IMR-90 (cell line): Measurements from ENCODE around the gene CIBAR2. TPM values are rescaled to one million over a fixed set of nuclear protein-coding genes. Genes with fewer than 3 reads are reported as not detected.

Source experiments
- ATAC-seq: fragments of 200-7000 bp; cut with Tn5 transposase; 2 replicates; pipeline ENCODE4 v1.9.1; 2020; ENCODE audit warnings: low read depth, mild to moderate bottlenecking, moderate library complexity
- BruUV-seq: library from RNA; stranded (reverse); fragments of 400-500 nt; replicated peaks from 2 replicates; lab custom pipeline; 2021; lab: Mats Ljungman, UMichigan
- CTCF ChIA-PET: fragments of 300-600 bp; formaldehyde crosslinking; extraction: SDS; loops from one replicate; lab custom pipeline; 2021; ENCODE audit warnings: antibody characterized with exemption; lab: Yijun Ruan, JAX
- POLR2A ChIA-PET: fragments of 300-600 bp; sonication (Branson Sonifier 250); formaldehyde crosslinking; loops from one replicate; lab custom pipeline; 2022; ENCODE audit warnings: antibody characterized with exemption; ENCODE audit not compliant: unreplicated experiment; lab: Charles Lee
- DNase-seq: peaks from one replicate; pipeline ENCODE4 v3.0.0; 2013
- H2AFZ ChIP-seq: replicated peaks from 2 replicates; pipeline ENCODE3; 2013; ENCODE audit warnings: low read length, mild to moderate bottlenecking; ENCODE audit not compliant: poor library complexity
- H2AK5ac ChIP-seq: 2 replicates; pipeline ENCODE4 v1.6.1; 2013; ENCODE audit warnings: low read depth, low read length, inconsistent platforms
- H2AK9ac ChIP-seq: replicated peaks from 2 replicates; pipeline ENCODE3; 2013; ENCODE audit warnings: mild to moderate bottlenecking, low read depth, low read length, moderate library complexity; ENCODE audit not compliant: poor library complexity
- H2BK120ac ChIP-seq: 2 replicates; pipeline ENCODE4 v1.6.1; 2013; ENCODE audit warnings: low read depth, low read length, inconsistent platforms
- H2BK15ac ChIP-seq: 3 replicates; pipeline ENCODE4 v1.6.1; 2013; ENCODE audit warnings: low read depth, low read length, inconsistent platforms
- H2BK20ac ChIP-seq: 2 replicates; pipeline ENCODE4 v1.6.1; 2013; ENCODE audit warnings: low read depth, mild to moderate bottlenecking, inconsistent platforms, low read length, moderate library complexity
- H2BK5ac ChIP-seq: 2 replicates; pipeline ENCODE4 v1.6.1; 2013; ENCODE audit warnings: mild to moderate bottlenecking, low read depth, low read length, inconsistent platforms; ENCODE audit not compliant: poor library complexity, severe bottlenecking
- H3K14ac ChIP-seq: replicated peaks from 2 replicates; pipeline ENCODE4 v1.6.1; 2013; ENCODE audit warnings: low read depth, low read length, inconsistent platforms
- H3K18ac ChIP-seq: 2 replicates; pipeline ENCODE4 v1.6.1; 2013; ENCODE audit warnings: low read depth, low read length, control low read depth
- H3K23ac ChIP-seq: 2 replicates; pipeline ENCODE4 v1.6.1; 2013; ENCODE audit warnings: low read depth, low read length, inconsistent platforms
- H3K27ac ChIP-seq: 2 replicates; pipeline ENCODE4 v1.5.1; 2013; ENCODE audit warnings: mild to moderate bottlenecking, control low read depth, low read length; ENCODE audit not compliant: insufficient read depth
- H3K27me3 ChIP-seq: 2 replicates; pipeline ENCODE4 v1.6.1; 2013; ENCODE audit warnings: low read length; ENCODE audit not compliant: control insufficient read depth, insufficient read depth
- H3K36me3 ChIP-seq: 2 replicates; pipeline ENCODE4 v1.6.1; 2013; ENCODE audit warnings: low read length, mixed read lengths; ENCODE audit not compliant: control insufficient read depth, insufficient read depth
- H3K4ac ChIP-seq: 2 replicates; pipeline ENCODE4 v1.6.1; 2013; ENCODE audit warnings: low read depth, low read length, inconsistent platforms
- H3K4me1 ChIP-seq: 2 replicates; pipeline ENCODE4 v1.6.1; 2013; ENCODE audit warnings: low read length, mixed read lengths; ENCODE audit not compliant: control insufficient read depth, insufficient read depth
- H3K4me2 ChIP-seq: 2 replicates; pipeline ENCODE4 v1.6.1; 2013; ENCODE audit warnings: low read depth, mild to moderate bottlenecking, control low read depth, low read length, moderate library complexity
- H3K4me3 ChIP-seq: 2 replicates; pipeline ENCODE4 v1.5.1; 2013; ENCODE audit warnings: low read depth, mild to moderate bottlenecking, control low read depth, low read length, moderate library complexity; ENCODE audit not compliant: insufficient read depth
- H3K56ac ChIP-seq: 2 replicates; pipeline ENCODE4 v1.6.1; 2013; ENCODE audit warnings: low read length, inconsistent platforms; ENCODE audit not compliant: insufficient read depth; ENCODE audit errors: extremely low read depth
- H3K79me1 ChIP-seq, 2 experiments: 2 replicates each; pipeline ENCODE4 v1.6.1; 2013; ENCODE audit warnings: low read length in 2 of 2, inconsistent platforms in 1 of 2, low read depth in 1 of 2
- H3K9ac ChIP-seq: 2 replicates; pipeline ENCODE4 v1.6.1; 2013; ENCODE audit warnings: low read depth, low read length, control low read depth
- H3K9me1 ChIP-seq: 2 replicates; pipeline ENCODE4 v1.6.1; 2013; ENCODE audit warnings: low read length, inconsistent platforms; ENCODE audit not compliant: insufficient read depth
- H3K9me3 ChIP-seq: 2 replicates; pipeline ENCODE4 v1.6.1; 2013; ENCODE audit warnings: low read length; ENCODE audit not compliant: control insufficient read depth, insufficient read depth
- H4K20me1 ChIP-seq: 2 replicates; pipeline ENCODE4 v1.6.1; 2013; ENCODE audit warnings: low read length, inconsistent platforms; ENCODE audit not compliant: insufficient read depth
- H4K5ac ChIP-seq: 2 replicates; pipeline ENCODE4 v1.6.1; 2013; ENCODE audit warnings: mild to moderate bottlenecking, low read depth, low read length, control low read depth
- H4K8ac ChIP-seq, 2 experiments: 2 replicates each; pipeline ENCODE4 v1.6.1; 2013; ENCODE audit warnings: low read depth in 2 of 2, low read length in 2 of 2, control low read depth in 1 of 2, inconsistent platforms in 1 of 2
- H4K91ac ChIP-seq: 2 replicates; pipeline ENCODE4 v1.6.1; 2013; ENCODE audit warnings: low read depth, low read length, inconsistent platforms; ENCODE audit not compliant: insufficient read depth
- BHLHE40 ChIP-seq: fragments of 150-350 bp; IDR thresholded peaks from 2 replicates; pipeline ENCODE4 v1.6.1; 2016; ENCODE audit warnings: mild to moderate bottlenecking, low read depth, low read length
- CEBPB ChIP-seq: IDR thresholded peaks from 2 replicates; pipeline ENCODE4 v1.6.1; 2012; ENCODE audit warnings: low read depth, low read length, improper control_type of control experiment
- ELK1 ChIP-seq: fragments of 150-350 bp; IDR thresholded peaks from 2 replicates; pipeline ENCODE4 v1.6.1; 2016; ENCODE audit warnings: low read depth, mild to moderate bottlenecking, low read length, moderate library complexity, borderline replicate concordance
- MAFK ChIP-seq: IDR thresholded peaks from 2 replicates; pipeline ENCODE4 v1.6.1; 2012; ENCODE audit warnings: low read depth, low read length, improper control_type of control experiment
- MAZ ChIP-seq: IDR thresholded peaks from 2 replicates; pipeline ENCODE4 v1.6.1; 2012; ENCODE audit warnings: low read depth, mild to moderate bottlenecking, low read length, improper control_type of control experiment, moderate library complexity, borderline replicate concordance
- MXI1 ChIP-seq: IDR thresholded peaks from 2 replicates; pipeline ENCODE4 v1.6.1; 2012; ENCODE audit warnings: low read depth, mild to moderate bottlenecking, low read length, moderate library complexity, borderline replicate concordance
- NFE2L2 ChIP-seq: fragments of 150-350 bp; IDR thresholded peaks from 2 replicates; pipeline ENCODE4 v1.6.1; 2016; ENCODE audit warnings: low read depth, mild to moderate bottlenecking, low read length
- POLR2A ChIP-seq: IDR thresholded peaks from 2 replicates; pipeline ENCODE4 v1.6.1; 2012; ENCODE audit warnings: mild to moderate bottlenecking, low read depth, low read length
- RAD21 ChIP-seq: IDR thresholded peaks from 2 replicates; pipeline ENCODE4 v1.6.1; 2012; ENCODE audit warnings: low read length, improper control_type of control experiment
- RCOR1 ChIP-seq: IDR thresholded peaks from 2 replicates; pipeline ENCODE4 v1.6.1; 2012; ENCODE audit warnings: mild to moderate bottlenecking, low read length, improper control_type of control experiment; ENCODE audit not compliant: insufficient replicate concordance
- USF2 ChIP-seq: fragments of 150-350 bp; IDR thresholded peaks from 2 replicates; pipeline ENCODE4 v1.6.1; 2017; ENCODE audit warnings: mild to moderate bottlenecking, antibody characterized with exemption, low read length, low read depth
- WGBS, 2 experiments: methylation state at CpG; one replicate each; pipeline versions ENCODE4 v1.1.5 to v1.1.7; 2013; ENCODE audit warnings: missing lambda C conversion rate in 2 of 2; ENCODE audit not compliant: insufficient read length in 1 of 2; ENCODE audit errors: extremely low coverage in 2 of 2; 5-methylcytosine and 5-hydroxymethylcytosine counted together
- dilution Hi-C: fragments of 300-500 bp; cut with HindIII; formaldehyde crosslinking; loops from one replicate; pipeline ENCODE4 v1.14.3; 2018; ENCODE audit warnings: low sequenced_read_pairs; ENCODE audit not compliant: unreplicated experiment
- in situ Hi-C: fragments of 300-500 bp; cut with MboI; formaldehyde crosslinking; loops from 3 replicates; pipeline ENCODE4 v1.14.3; 2019; ENCODE audit warnings: low sequenced_read_pairs, inconsistent platforms, mixed read lengths
- intact Hi-C: fragments of 100-400 bp; cut with micrococcal nuclease; formaldehyde crosslinking; loops from 2 replicates; pipeline ENCODE4 v1.10.0; 2022
- polyA plus RNA-seq, 3 experiments: library from polyadenylated mRNA; depleted of rRNA; stranded (reverse); fragments of >200 nt; gene quantifications; 2 replicates each; pipeline ENCODE4 v1.2.3, GENCODE V29; 2012; ENCODE audit warnings: low replicate concordance in 1 of 3
- total RNA-seq: library from RNA; depleted of rRNA; stranded (reverse); fragments of >200 nt; gene quantifications from 2 replicates; pipeline ENCODE4 v1.2.3, GENCODE V29; 2012

Gene CIBAR2
- total and polyA plus RNA-seq, 2 of the 4 experiments (the other 2 are of a cell fraction) = 0.18 to 0.24 TPM

- H2AFZ ChIP-seq = peak overlapping the region; percentile 83
- peak overlapping the region; percentile 17; the same call in 1 of the 3 replicates for H2BK15ac ChIP-seq
- H3K9me1 ChIP-seq = peaks cover 3% of the 10 kb centered on the region
- peak overlapping the region; percentile 61 for H3K14ac ChIP-seq
- H2BK20ac ChIP-seq = 0 out of 2 replicates have a peak overlapping the region, but pooled peaks have one; percentile 8
- 0 out of 2 replicates have a peak overlapping the region, but pooled peaks have one; percentile 23 for H2BK120ac ChIP-seq
- TF ChIP-seq USF2 (no peak), MAFK (no peak), ELK1 (no peak), POLR2A (no peak), CEBPB (no peak), BHLHE40 (peak; percentile 67), RCOR1 (no peak), RAD21 (no peak), NFE2L2 (no peak), MXI1 (peak; percentile 49; the same call in 1 of the 2 replicates), MAZ (no peak)
- peak overlapping the region; percentile 66 for H2AK9ac ChIP-seq
- H3K4me2 ChIP-seq = peak overlapping the region; percentile 91
- peak overlapping the region; percentile 66 for H3K23ac ChIP-seq
- peak overlapping the region; percentile 18; the same call in 1 of the 2 replicates for H4K5ac ChIP-seq
- H3K4me1 ChIP-seq = peaks cover 10% of the 10 kb centered on the region
- no peak overlapping the region for H3K56ac ChIP-seq
- H2BK5ac ChIP-seq = peak overlapping the region; percentile 63
- no TSS peak for BruUV-seq
- CTCF ChIA-PET = no interaction called here
- peak; percentile 72 for ATAC-seq
- WGBS, 2 experiments = no CpG with 5 or more reads among the region's 14 CpGs
- dilution Hi-C loops (no loop called here), intact Hi-C loops (no loop called here), in situ Hi-C loops (no loop called here)
- H3K27ac ChIP-seq = peak overlapping the region; percentile 53; the same call in 1 of the 2 replicates
- no peaks in the 10 kb centered on the region for H3K9me3 ChIP-seq
- H3K79me1 ChIP-seq = peaks cover 9 to 29% of the 10 kb centered on the region in 2 experiments; a peak in 3 of 4 replicates
- H4K91ac ChIP-seq = 0 out of 2 replicates have a peak overlapping the region, but pooled peaks have one; percentile 7
- H4K20me1 ChIP-seq = peaks cover 24% of the 10 kb centered on the region
- POLR2A ChIA-PET = no interaction called here
- H3K9ac ChIP-seq = peak overlapping the region; percentile 12; the same call in 1 of the 2 replicates
- peak overlapping the region in 1 of 2 experiments; percentile 77; a peak in 2 of 4 replicates for H4K8ac ChIP-seq
- H3K18ac ChIP-seq = peak overlapping the region; percentile 26
- H3K4me3 ChIP-seq = peak overlapping the region; percentile 29
- H3K27me3 ChIP-seq = no peaks in the 10 kb centered on the region
- H2AK5ac ChIP-seq = peak overlapping the region; percentile 18; the same call in 1 of the 2 replicates
- peak overlapping the region; percentile 59 for H3K4ac ChIP-seq
- DNase-seq = peak; percentile 63
- no peaks in the 10 kb centered on the region for H3K36me3 ChIP-seq
Observed at GRCh38 chr16:85055493-85056210, 56.6 kb downstream of the CIBAR2 start.
